ENCODE data around the gene RPL13.
A peak's percentile ranks its signal among the peaks of the same experiment; 100 is the strongest.

Gene RPL13

DNA sequence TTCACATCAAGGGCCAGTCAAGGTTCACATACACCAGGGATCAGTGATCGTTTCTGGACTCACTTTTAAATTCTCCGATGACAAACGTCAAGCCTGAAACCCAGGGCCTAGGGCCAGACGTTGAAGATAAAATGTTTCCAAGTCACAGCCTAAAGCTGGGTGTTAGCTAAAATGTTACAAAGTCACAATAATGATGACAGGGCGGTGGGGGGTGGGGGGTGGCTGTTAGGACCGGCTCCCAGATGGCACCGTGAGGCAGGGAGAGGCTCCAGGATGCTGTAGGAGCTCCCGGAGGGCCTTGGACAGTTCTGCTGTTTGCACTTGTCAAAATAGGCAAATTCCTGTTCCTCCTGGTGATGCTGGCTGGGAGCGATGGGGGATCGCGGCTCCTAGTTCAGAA, 16.4 kb upstream of the RPL13 start:
- peaks cover 41% of the 10 kb centered on the region for H4K20me1 ChIP-seq
- H3K27me3 ChIP-seq = no peaks in the 10 kb centered on the region
- TF ChIP-seq Cebpa-rat (IDR thresholded peaks at IDR 0.05) = no peak
- no peak overlapping the region for H3K4me3 ChIP-seq
- H3K9me3 ChIP-seq = no peaks in the 10 kb centered on the region
- H3K36me3 ChIP-seq = peaks cover 93% of the 10 kb centered on the region
- H3K9ac ChIP-seq = no peak overlapping the region; the same call in 1 of the 2 replicates
- peaks cover 13% of the 10 kb centered on the region for H3K4me1 ChIP-seq
- H3K4me2 ChIP-seq = no peak overlapping the region
- H3K27ac ChIP-seq = no peak overlapping the region

DNA sequence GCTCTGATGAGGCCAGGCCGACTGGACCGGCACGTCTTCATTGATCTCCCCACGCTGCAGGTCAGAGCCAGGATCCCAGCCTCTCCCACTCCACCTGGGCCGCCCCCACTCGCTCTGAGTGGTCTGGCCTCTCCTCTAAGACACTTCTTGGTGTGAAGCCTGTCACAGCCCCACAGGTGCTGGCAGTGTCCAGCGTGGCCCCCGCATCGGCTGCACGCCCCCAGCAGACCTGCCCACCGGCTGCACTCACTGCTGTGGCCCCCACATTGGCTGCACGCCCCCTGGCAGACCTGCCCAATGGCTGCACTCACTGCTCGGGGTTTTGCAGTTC, 15.8 kb upstream of the RPL13 start:
- Histone ChIP-seq H3K27me3 (no peaks in the 10 kb centered on the region), H3K4me3 (no peak overlapping the region), H4K20me1 (peaks cover 46% of the 10 kb centered on the region), H3K27ac (no peak overlapping the region), H3K9ac (no peak overlapping the region), H3K4me2 (no peak overlapping the region), H3K36me3 (peaks cover 93% of the 10 kb centered on the region), H3K4me1 (peaks cover 19% of the 10 kb centered on the region), H3K9me3 (no peaks in the 10 kb centered on the region)
- no peak for TF ChIP-seq Cebpa-rat (IDR thresholded peaks at IDR 0.05)

DNA sequence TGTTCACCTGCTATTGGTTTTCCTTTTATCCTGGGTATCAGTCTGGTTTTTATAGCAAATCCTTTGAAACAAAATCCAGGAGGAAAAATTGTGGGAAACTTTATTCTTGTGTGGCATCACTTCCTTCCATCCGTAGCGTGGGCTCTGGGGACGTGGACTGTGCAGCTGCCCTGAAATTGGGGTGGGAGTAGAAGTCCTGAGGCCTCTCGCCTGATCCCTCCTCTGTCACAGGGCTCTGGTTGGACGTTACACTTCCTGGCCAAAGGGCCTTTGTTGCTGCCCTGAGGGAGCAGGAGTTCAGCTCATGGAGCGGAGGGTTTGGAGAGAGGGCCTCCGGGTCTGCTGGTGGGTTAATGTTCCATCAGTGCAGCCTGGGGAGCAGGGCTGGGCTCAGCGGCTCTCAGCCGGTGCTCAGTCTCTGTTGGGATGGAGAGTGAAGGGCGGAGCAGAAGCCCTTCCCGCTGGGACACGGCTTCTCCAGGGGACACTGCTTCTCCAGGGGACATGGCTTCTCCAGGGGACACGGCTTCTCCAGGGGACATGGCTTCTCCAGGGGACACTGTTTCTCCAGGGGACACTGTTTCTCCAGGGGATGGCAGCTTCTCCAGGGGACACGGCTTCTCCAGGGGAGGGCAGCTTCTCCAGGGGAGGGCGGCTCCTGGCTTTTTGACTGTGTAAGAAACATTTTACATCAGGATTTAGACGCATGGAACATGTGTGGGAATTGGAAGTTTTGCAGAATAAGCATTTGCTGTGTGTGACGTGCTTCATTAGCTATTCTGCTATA, 15.2 kb upstream of the RPL13 start:
- peaks cover 93% of the 10 kb centered on the region for H3K36me3 ChIP-seq
- H3K27ac ChIP-seq = no peak overlapping the region
- no peak for TF ChIP-seq Cebpa-rat (IDR thresholded peaks at IDR 0.05)
- no peaks in the 10 kb centered on the region for H3K27me3 ChIP-seq
- peaks cover 49% of the 10 kb centered on the region for H4K20me1 ChIP-seq
- no peak overlapping the region for H3K4me3 ChIP-seq
- H3K9ac ChIP-seq = no peak overlapping the region
- peaks cover 24% of the 10 kb centered on the region for H3K4me1 ChIP-seq
- no peaks in the 10 kb centered on the region for H3K9me3 ChIP-seq
- no peak overlapping the region for H3K4me2 ChIP-seq

DNA sequence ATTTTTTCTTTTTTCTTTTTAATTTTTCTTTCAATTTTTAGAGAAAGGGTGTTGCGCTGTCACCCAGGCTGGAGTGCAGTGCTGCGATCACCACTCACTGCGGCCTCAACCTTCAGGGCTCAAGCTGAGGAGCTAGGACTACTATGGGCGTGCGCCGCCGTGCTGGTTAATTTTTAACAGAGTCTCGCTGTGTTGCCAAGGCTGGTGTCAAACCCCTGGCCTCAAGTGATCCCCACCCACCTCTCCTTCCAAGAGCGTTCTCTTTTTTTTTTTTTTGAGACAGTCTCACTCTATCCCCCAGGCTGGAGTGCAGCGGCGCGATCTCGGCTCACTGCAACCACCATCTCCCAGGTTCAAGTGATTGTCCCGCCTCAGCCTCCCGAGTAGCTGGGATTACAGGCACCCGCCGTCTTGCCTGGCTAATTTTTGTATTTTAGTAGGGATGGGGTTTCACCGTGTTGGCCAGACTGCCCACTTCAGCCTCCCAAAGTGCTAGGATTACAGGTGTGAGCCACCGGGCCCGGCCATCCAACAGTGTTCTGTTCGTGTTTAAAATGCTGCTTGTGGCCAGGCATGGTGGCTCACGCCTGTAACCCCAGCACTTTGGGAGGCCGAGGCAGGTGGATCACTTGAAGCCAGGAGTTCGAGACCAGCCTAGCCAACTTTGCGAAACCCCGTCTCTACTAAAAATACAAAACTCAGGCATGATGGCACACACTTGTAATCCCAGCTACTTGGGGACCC, 14.5 kb upstream of the RPL13 start:
- no peak overlapping the region for H3K27ac ChIP-seq
- H3K9me3 ChIP-seq = no peaks in the 10 kb centered on the region
- H3K9ac ChIP-seq = no peak overlapping the region
- H3K27me3 ChIP-seq = no peaks in the 10 kb centered on the region
- peaks cover 93% of the 10 kb centered on the region for H3K36me3 ChIP-seq
- no peak overlapping the region for H3K4me2 ChIP-seq
- TF ChIP-seq Cebpa-rat (IDR thresholded peaks at IDR 0.05) = no peak
- H4K20me1 ChIP-seq = peaks cover 49% of the 10 kb centered on the region
- H3K4me1 ChIP-seq = peaks cover 26% of the 10 kb centered on the region
- H3K4me3 ChIP-seq = no peak overlapping the region

DNA sequence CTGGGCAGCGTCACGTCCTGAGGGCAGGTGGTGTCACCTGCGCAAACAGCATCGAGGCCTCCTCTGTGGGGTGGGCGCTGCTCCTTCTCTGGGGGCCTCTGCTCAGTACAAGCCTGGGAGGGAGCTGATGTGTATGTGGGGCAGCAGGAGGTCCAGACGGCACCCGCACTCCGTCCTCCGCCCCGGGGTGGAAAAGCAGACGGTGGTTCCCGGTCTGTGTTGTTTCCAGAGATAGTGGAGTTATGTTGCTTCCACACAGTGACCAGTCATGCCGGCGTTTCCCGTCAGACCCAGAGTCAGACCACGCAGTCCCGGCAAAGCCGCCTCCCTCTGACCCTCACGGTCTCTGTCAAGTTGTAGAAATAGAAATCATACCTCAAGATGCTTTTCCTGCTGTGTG, 13.7 kb upstream of the RPL13 start:
- H3K4me3 ChIP-seq = no peak overlapping the region
- H3K27ac ChIP-seq = no peak overlapping the region
- H3K9me3 ChIP-seq = no peaks in the 10 kb centered on the region
- no peak overlapping the region for H3K9ac ChIP-seq
- H3K36me3 ChIP-seq = peaks cover 93% of the 10 kb centered on the region
- peaks cover 44% of the 10 kb centered on the region for H4K20me1 ChIP-seq
- TF ChIP-seq Cebpa-rat (IDR thresholded peaks at IDR 0.05) = no peak
- no peaks in the 10 kb centered on the region for H3K27me3 ChIP-seq
- peaks cover 26% of the 10 kb centered on the region for H3K4me1 ChIP-seq
- H3K4me2 ChIP-seq = no peak overlapping the region

DNA sequence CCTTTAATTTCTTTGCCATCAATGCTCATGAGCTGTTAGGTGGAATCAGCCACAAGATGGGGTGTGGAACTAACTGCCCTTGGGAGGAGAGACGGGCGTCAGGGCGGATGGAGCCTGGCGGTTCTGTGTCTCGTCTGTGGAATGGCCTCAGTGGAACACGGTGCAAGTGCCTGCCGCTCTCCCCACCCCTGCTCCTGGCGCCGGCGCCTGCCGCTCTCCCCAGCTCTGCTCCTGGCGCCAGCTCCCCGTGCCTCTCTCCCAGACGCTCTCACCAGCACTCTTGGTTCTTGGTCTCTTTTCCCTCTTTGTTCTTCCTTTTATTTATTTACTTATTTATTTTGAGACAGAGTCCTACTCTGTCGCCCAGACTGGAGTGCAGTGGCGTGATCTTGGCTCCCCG, 13.2 kb upstream of the RPL13 start:
- H3K9me3 ChIP-seq = no peaks in the 10 kb centered on the region
- no peak overlapping the region for H3K9ac ChIP-seq
- peaks cover 93% of the 10 kb centered on the region for H3K36me3 ChIP-seq
- H3K4me2 ChIP-seq = no peak overlapping the region
- peaks cover 39% of the 10 kb centered on the region for H4K20me1 ChIP-seq
- no peak for TF ChIP-seq Cebpa-rat (IDR thresholded peaks at IDR 0.05)
- peaks cover 26% of the 10 kb centered on the region for H3K4me1 ChIP-seq
- no peak overlapping the region for H3K4me3 ChIP-seq
- no peak overlapping the region for H3K27ac ChIP-seq
- no peaks in the 10 kb centered on the region for H3K27me3 ChIP-seq

DNA sequence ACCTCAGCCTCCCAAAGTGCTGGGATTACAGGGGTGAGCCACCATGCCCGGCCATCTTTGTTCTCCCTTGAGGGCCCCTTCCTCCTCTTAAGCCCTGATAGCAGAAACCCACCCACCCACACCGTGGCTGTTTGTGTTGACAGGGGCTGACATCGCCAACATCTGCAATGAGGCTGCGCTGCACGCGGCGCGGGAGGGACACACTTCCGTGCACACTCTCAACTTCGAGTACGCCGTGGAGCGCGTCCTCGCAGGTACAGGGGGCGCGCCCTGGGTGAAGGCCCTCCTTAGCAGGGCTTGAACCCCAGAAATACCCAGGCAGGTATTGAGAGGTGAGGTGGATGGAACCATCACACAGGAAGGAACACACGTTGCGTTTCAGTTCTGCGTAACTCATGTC, 12.6 kb upstream of the RPL13 start:
- Histone ChIP-seq H3K4me2 (peak overlapping the region; percentile 76; the same call in 1 of the 2 replicates), H3K4me1 (peaks cover 26% of the 10 kb centered on the region), H3K9me3 (no peaks in the 10 kb centered on the region), H3K4me3 (no peak overlapping the region), H4K20me1 (peaks cover 38% of the 10 kb centered on the region), H3K9ac (no peak overlapping the region), H3K36me3 (peaks cover 93% of the 10 kb centered on the region), H3K27me3 (no peaks in the 10 kb centered on the region), H3K27ac (no peak overlapping the region)
- no peak for TF ChIP-seq Cebpa-rat (IDR thresholded peaks at IDR 0.05)

DNA sequence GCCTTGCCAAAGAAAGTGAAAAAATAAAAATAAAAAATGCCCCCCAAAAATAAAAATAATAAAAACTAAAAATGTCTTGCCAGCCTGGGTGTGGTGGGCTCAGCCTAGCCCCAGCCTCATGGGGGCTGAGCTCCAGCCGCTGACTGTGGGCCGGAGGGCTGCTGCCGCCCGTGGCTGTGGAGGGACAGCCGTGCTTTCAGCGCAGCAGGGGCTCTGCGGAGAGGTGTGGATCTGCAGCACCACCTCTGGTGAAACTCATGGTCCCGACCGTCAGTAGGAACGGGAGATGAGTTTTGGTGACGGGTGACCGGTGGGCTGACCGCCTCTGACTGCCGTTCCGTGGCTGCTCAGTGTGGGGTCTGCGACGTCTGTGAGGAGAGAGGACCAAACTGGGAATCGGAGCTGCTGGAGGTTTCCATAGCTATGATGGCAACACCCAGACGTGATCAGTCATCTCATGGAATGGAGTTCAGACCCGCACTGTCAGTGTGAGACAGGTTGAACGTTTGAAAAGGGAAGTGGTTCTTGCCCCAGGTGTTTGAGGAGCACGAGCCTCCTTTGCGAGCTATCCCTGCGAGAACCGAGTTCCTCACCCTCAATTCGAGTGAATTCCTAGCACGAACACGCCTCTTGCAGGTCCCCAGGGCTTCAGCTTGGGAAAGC, 12.0 kb upstream of the RPL13 start:
- Histone ChIP-seq H3K4me3 (no peak overlapping the region), H3K4me2 (peak overlapping the region; percentile 76), H3K27ac (peak overlapping the region; percentile 48), H3K27me3 (no peaks in the 10 kb centered on the region), H3K9ac (peak overlapping the region; percentile 25; the same call in 1 of the 2 replicates), H3K4me1 (peaks cover 26% of the 10 kb centered on the region), H3K9me3 (no peaks in the 10 kb centered on the region), H3K36me3 (peaks cover 93% of the 10 kb centered on the region), H4K20me1 (peaks cover 38% of the 10 kb centered on the region)
- TF ChIP-seq Cebpa-rat (IDR thresholded peaks at IDR 0.05) = no peak

DNA sequence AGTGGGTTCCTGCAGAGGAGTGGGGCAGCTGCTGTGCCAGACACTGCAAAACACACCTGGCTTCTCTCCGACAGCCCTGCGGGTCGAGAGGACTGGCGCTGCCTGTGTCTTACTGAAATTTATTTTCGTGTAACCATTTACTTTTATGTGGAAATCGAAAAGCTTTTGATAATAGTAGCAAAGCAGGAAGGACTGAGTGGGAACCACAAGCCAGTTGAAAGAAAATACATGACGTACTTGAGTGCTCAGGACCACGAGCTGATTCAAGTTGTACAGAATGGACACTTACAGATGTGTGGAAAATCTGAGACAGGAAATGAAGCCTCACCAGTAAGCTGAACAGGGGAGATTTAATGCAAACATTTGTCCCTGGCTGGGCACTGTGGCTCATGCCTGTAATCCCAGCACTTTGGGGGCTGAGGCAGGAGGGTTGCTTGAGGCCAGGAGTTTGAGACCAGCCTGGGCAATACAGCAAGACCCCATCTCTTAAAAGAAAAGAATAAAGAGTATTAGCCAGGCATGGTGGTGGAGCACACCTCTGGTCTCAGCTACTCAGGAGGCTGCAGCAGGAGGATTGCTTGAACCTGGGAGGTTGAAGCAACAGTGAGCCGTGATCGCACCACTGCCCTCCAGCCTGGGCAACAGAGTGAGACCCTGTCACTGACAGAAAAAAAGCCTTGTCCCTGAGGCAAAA, 11.3 kb upstream of the RPL13 start:
- Histone ChIP-seq H3K36me3 (peaks cover 91% of the 10 kb centered on the region), H3K9ac (peak overlapping the region; percentile 25)

More for the DNA sequence above, 11.3 kb upstream of the RPL13 start:
- peaks cover 26% of the 10 kb centered on the region for H3K4me1 ChIP-seq
- H3K27me3 ChIP-seq = no peaks in the 10 kb centered on the region
- H3K4me3 ChIP-seq = no peak overlapping the region
- peaks cover 37% of the 10 kb centered on the region for H4K20me1 ChIP-seq
- peak overlapping the region; percentile 48 for H3K27ac ChIP-seq
- H3K4me2 ChIP-seq = peak overlapping the region; percentile 76
- H3K9me3 ChIP-seq = no peaks in the 10 kb centered on the region
- TF ChIP-seq Cebpa-rat (IDR thresholded peaks at IDR 0.05) = no peak
